HL-60 (cell line): ENCODE data around the gene MAP2.

Experiments
- DNase-seq, 2 experiments: peaks; one replicate each; pipeline ENCODE4 v3.0.0-alpha.2; 2010 to 2020; ENCODE audit warnings: low read depth in 1 of 2, low spot score in 1 of 2
- H3K27ac ChIP-seq: fragments of 250-450 bp; sonication (Bioruptor Pico); replicated peaks from 2 replicates; pipeline ENCODE4 v1.5.1; 2020; ENCODE audit warnings: mild to moderate bottlenecking, moderate library complexity
- H3K27me3 ChIP-seq: fragments of 250-450 bp; sonication (Bioruptor Pico); 2 replicates; pipeline ENCODE4 v1.5.1; 2021; ENCODE audit warnings: mild to moderate bottlenecking, moderate library complexity; ENCODE audit not compliant: insufficient read depth, poor library complexity, severe bottlenecking
- H3K4me3 ChIP-seq: replicated peaks from 2 replicates; pipeline ENCODE4 v1.5.1; 2011; ENCODE audit warnings: mild to moderate bottlenecking, control low read depth, low read length; ENCODE audit not compliant: insufficient read depth
- CTCF ChIP-seq: IDR thresholded peaks from one replicate; pipeline ENCODE4 v1.5.1; 2011; ENCODE audit warnings: low read length, control low read depth, inconsistent platforms; ENCODE audit not compliant: insufficient read depth
- GABPA ChIP-seq: IDR thresholded peaks from 2 replicates; pipeline ENCODE4 v1.6.1; 2012; ENCODE audit warnings: low read depth
- POLR2AphosphoS5 ChIP-seq: IDR thresholded peaks from 2 replicates; pipeline ENCODE4 v1.6.1; 2012; ENCODE audit warnings: low read depth
- SPI1 ChIP-seq: IDR thresholded peaks from 2 replicates; pipeline ENCODE4 v1.6.1; 2012; ENCODE audit warnings: low read depth, mild to moderate bottlenecking, borderline replicate concordance
- TF ChIP-seq, protein P1 (sequence below): IDR thresholded peaks from 2 replicates; pipeline ENCODE4 v1.6.1; 2012; ENCODE audit warnings: low read depth; ENCODE audit not compliant: insufficient replicate concordance

The MAP2 gene

DNA sequence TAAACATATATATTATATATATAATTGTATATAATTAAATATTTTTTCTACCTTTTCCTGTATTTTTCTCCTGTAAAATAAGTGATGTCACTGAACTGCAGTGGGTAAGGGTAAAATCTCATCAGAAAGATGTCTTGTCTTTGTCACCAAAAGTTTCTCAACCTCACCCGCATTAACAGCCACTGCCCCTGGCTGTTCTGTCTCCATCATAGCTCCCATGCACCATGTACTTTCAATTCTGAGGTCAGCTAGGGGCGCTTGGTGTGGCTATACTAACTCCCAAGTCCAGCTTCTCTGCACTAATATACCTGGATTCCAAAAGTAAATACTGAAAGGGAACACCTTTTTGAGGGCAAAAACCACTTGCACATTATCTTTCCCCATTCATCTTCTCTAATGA lies 46.6 kb downstream of the MAP2 start:
- no peak overlapping the region for H3K27ac ChIP-seq
- no peak for TF ChIP-seq CTCF
- TF ChIP-seq POLR2AphosphoS5: no peak
- TF ChIP-seq, protein P1, sequence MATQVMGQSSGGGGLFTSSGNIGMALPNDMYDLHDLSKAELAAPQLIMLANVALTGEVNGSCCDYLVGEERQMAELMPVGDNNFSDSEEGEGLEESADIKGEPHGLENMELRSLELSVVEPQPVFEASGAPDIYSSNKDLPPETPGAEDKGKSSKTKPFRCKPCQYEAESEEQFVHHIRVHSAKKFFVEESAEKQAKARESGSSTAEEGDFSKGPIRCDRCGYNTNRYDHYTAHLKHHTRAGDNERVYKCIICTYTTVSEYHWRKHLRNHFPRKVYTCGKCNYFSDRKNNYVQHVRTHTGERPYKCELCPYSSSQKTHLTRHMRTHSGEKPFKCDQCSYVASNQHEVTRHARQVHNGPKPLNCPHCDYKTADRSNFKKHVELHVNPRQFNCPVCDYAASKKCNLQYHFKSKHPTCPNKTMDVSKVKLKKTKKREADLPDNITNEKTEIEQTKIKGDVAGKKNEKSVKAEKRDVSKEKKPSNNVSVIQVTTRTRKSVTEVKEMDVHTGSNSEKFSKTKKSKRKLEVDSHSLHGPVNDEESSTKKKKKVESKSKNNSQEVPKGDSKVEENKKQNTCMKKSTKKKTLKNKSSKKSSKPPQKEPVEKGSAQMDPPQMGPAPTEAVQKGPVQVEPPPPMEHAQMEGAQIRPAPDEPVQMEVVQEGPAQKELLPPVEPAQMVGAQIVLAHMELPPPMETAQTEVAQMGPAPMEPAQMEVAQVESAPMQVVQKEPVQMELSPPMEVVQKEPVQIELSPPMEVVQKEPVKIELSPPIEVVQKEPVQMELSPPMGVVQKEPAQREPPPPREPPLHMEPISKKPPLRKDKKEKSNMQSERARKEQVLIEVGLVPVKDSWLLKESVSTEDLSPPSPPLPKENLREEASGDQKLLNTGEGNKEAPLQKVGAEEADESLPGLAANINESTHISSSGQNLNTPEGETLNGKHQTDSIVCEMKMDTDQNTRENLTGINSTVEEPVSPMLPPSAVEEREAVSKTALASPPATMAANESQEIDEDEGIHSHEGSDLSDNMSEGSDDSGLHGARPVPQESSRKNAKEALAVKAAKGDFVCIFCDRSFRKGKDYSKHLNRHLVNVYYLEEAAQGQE: no peak
- TF ChIP-seq SPI1: no peak
- DNase-seq: no peak

DNA sequence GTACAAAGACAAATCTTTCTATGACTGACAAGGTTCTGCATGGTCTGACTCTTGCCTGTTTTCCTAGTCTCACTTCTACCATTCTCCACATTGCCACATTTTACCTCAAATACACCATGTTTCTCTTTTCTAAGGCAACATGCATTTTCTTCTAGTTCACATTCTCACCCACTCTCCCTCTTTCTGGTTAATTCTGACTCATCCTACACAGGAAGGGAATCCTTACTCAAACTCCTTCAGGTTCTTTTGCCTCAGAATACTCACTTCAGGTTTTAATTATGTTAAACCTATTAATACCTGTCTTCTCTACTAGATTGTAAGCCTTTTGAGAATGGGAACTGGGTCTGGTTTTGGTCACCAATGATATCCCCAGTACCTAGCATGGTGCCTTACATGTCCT lies 47.2 kb downstream of the MAP2 start:
- DNase-seq: no peak
- Histone ChIP-seq H3K27me3 (no peaks in the 10 kb centered on the region), H3K27ac (no peak overlapping the region), H3K4me3 (no peak overlapping the region)
- no peak for TF ChIP-seq SPI1
- no peak for TF ChIP-seq GABPA

More for the DNA sequence above, 46.6 kb downstream of the MAP2 start:
- Histone ChIP-seq H3K27me3 (no peaks in the 10 kb centered on the region), H3K4me3 (no peak overlapping the region)

GRCh38 chr2:209472112-209472832 lies 48.4 kb downstream of the MAP2 start:
- DNase-seq: peak; percentile 29 to 67

More at GRCh38 chr2:209472112-209472832, 48.4 kb downstream of the MAP2 start:
- Histone ChIP-seq H3K27me3 (no peaks in the 10 kb centered on the region), H3K4me3 (no peak overlapping the region), H3K27ac (peak overlapping the region; percentile 4; the same call in 1 of the 2 replicates)
- TF ChIP-seq GABPA: no peak
- TF ChIP-seq, protein P1: no peak
- TF ChIP-seq SPI1: no peak
- no peak for TF ChIP-seq CTCF
- no peak for TF ChIP-seq POLR2AphosphoS5
